GM21528 (cell line): Measurements from ENCODE around the gene GINS2.

Experiments used
- ATAC-seq: cut with Tn5 transposase; IDR thresholded peaks from one replicate; pipeline ENCODE4 v1.9.1; 2021; ENCODE audit warnings: mild to moderate bottlenecking, moderate library complexity; ENCODE audit not compliant: unreplicated experiment, low FRiP score

The GINS2 gene

DNA sequence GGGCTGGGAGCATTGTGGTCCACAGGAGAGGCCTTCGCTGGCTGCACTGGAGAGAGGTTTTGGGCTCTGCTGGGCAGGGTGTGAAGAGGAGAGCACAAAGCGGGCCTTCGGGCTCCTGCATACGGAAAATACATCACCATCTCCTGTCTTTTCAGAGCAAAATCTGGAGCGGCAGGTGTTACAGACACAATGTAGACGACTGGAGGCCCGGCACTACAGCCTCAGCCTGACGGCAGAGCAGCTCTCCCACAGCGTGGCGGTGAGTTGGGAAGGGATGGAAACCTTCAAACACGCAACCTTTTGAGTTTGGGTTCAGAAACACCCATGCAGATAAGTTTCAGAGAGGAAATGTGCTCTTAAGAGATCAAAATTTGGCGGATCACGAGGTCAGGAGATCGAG lies 17.9 kb downstream of the GINS2 start:
- ATAC-seq, result no peak

DNA sequence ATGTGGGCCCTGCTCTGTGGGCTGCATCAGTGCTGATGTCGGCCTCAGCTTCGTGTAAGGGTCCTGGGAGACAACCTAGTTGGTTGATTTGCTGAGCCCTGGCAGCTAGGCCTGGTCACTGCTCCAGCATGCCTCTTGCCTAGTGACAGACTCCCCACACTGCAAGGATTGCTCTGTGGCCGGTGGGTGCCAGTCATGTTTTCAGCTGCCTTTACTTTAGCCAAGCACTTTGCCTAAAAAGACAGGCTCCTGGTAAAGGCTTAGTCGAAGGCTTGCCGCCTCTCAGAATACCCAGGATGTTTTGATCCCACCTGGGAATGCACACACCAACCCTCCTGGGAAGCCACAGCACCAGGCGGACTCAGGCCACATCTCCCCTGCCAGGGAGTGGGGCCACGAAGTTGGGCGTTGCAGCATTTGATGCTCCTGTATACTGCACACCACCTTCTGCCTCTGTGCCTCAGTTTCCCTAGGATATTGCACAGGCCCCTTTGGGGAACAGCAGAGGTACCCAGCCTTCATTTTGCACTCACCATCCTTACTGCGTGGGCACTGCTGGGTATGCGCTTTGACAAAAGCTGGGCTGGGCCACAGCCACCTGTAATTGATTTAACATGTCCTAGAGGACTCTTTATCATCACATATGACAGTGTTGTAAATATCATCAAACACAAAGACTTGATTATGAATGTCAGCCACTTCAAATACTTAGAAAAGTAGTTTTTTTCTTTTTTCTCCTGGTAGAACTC lies 19.9 kb downstream of the GINS2 start:
- ATAC-seq, result no peak

DNA sequence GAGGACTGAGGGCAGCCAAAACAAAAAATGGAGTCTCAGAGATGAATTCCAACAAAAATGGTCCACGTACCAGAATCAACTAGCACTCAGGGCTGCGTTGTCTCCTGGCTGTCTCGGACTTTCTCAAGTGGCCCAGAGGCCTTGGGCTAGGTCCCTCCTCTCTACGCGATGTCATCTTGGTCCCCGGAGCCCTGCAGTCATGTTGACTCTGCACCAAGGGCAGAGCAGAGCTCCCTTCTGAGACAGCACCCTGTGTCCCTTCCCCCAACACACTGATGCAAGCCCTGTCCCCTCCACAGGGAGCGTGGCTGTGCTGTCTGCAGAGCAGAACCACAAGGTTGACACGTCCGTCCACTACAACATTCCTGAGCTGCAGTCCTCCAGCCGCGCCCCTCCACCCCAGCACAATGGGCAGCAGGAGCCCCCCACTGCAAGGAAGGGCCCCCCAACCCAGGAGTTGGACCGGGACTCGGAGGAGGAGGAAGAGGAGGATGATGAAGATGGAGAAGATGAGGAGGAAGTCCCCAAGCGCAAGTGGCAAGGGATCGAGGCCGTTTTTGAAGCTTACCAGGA lies 20.8 kb downstream of the GINS2 start:
- no peak for ATAC-seq

DNA sequence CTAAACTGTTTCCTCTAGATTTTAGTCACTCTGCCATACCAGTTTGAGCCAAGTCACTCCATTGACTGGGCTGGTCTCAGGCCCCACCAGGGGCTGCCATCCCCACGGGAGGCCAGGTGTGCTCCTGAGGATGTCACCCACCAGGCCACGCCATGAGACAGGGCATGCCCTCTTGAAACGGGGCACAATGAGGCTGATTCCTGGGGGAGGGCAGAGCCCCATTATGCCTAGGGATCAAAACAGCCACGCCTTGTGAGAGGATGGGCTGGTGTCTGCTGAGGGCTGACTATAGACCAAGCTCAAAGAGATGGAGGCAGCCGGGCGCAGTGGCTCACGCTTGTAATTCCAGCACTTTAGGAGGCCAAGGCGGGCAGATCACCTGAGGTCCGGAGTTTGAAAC lies 21.5 kb downstream of the GINS2 start:
- no peak for ATAC-seq

DNA sequence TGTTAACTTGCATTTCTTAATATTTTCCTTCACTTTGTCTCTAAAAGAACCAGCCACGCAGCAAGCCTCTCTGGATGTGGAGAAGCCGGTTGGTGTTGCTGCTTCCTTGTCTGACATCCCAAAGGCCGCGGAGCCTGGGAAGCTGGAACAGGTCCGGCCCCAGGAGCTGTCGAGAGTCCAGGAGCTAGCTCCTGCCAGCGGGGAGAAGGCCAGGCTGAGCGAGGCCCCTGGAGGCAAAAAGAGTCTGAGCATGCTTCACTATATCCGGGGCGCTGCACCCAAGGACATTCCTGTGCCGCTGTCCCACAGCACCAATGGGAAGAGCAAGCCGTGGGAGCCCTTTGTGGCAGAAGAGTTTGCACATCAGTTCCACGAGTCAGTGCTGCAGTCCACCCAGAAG lies 22.8 kb downstream of the GINS2 start:
- ATAC-seq, result no peak

DNA sequence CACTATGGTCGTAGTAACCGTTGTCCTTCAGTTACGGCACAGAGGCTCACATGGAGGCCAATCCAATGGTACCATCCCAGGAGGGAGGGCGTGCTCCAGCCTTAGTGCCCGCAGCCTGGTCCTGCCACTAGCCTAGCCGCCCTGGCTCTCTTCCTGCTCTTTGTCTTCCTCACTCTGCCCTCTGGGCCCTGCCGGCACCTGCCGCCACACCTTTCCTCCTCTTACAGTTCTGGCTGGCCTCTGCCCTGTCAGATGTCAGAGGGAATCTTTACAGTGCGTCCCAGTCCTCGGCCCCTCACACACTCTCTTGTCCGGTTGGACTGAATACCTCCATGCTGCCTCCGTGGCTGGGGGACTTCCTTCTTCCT lies 23.4 kb downstream of the GINS2 start:
- no peak for ATAC-seq

DNA sequence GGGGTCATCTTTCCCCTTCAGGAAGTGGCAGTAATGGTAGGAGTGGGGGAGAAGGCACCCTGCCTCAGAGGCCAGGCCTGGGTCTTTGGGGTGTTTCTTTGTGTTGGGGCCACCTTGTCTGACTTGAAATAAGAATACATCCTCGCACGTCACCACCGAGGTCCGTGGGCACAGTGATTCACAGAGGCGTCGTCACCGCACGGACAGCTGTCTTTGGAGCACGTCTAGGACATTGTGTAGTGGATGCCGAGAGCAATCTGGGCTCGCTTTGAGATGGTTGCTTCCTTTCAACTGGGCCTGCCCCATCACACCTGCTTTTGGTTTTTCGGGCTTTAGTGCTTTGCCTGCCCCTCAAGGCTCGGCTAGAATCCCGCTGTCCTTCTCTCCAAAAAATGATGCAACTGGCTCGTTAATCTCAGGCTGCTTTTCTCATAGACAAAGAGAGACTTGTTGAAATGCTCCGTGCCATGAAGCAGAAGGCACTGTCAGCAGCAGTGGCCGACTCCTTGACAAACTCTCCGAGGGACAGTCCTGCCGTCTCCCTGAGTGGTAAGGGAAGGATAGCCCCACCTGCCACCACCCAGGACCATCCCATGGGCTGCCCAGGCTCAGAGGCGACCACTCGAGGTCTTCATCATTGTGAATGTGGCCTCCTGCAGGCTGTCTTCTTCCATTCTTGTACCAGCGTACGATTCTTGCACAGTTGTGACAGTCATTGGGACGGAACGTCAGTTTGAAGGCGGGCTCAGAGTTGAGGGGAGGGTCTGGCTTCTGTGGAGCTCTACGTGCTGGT lies 24.0 kb downstream of the GINS2 start:
- ATAC-seq, result no peak

DNA sequence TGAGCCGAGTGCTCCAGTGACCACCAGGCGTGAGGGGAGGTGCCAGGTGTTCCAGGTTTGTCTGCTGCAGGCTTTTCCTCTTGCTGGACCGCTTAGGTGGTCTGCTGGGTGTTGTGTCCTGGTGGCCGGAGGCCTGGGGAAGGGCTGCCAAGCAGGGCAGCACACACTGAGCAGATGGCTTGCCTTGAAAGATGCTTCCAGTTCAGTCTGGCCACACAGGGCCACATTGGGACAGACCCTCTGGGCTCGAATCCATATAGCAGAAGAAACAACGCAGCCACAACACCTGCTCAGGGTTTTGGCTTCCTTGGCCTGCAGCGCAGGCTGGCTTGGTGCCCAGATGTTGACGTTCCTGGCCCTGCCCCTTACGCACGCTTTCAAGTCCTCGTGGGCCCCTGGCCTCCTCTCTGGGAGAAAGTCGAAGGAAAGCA lies 24.8 kb downstream of the GINS2 start:
- ATAC-seq, result no peak

DNA sequence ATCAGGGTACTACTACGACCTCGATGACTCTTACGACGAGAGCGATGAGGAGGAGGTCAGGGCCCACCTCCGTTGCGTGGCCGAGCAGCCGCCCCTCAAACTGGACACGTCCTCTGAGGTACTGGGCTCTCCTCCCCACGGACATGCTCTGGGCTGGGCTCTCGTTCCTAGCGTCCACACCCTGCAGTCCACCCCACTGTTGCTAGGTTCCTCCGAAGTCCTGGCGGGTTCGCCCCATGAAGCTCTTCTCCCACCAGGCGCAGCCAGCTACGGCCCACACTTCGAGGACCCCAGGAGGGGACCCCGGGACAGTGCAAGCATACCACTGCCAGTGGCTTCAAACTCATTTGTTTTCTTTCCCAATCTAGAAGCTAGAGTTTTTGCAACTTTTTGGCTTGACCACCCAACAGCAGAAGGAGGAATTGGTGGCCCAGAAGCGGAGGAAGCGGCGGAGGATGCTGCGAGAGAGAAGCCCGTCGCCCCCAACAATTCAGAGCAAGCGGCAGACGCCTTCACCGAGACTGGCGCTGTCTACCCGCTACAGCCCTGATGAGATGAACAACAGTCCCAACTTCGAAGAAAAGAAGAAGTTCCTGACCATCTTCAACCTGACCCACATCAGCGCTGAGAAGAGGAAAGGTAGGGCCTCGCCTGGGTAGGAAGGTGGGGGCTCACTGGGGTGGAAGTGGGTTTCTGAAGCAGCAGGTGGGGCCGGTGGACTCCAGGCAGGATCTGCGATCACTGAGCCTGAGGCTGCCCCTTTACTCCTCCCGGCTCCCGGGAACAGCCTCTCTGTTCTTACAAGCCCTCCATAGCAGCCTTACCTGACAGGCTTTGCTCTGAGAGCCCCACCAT lies 25.6 kb downstream of the GINS2 start:
- ATAC-seq, result no peak

DNA sequence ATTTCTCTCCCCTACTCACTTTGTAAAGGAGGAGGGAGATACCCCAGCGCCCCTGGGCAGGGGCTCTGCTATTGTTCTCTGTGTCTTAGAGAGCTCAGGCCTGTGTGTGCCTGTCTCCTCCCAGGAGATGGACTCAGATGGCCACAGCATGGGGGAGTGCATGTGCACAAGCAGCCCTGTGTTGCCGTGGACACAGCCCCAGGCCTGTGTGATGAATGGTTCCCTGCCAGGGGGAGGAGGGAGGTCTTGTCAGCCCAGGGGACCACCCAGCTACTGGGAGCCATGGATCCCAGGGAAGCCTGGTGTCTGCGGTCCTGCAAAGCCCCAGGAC lies 26.3 kb downstream of the GINS2 start:
- ATAC-seq, result no peak

DNA sequence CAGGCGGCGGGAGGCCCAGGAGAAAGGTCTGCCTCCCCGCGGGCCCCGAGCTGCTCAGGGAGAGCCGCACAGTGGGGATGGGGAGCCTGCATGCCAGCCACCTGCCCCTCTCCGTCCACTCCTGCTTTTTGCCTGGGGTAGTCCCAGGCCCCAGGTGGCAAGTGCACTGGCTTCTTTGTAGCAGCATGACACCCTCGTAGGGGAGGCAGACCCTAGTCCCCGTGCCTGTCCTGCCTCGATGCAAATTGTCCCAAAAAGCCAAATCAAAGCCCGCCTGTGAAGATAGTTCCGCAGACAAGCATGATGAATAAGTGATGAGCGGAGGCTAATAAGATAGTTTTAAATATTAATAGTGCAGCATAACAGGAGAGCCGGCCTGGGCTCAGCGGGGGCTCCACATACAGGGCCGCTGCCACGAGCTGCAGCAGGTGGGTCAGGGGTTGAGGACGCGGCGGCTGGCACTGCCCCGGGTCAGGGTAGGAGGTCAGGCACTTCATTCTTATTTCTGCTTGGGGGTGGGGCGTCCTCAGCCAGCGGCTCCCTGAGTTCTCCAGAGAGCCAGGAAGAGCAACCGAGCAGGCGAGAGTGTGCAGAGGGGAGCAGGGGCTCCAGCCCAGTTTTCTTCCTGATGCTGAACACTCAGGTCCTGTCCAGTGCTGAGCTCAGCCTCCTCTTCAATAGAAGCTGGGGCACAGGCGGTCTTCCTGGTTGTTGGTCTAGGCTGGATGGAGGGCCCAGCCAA lies 26.8 kb downstream of the GINS2 start:
- no peak for ATAC-seq

DNA sequence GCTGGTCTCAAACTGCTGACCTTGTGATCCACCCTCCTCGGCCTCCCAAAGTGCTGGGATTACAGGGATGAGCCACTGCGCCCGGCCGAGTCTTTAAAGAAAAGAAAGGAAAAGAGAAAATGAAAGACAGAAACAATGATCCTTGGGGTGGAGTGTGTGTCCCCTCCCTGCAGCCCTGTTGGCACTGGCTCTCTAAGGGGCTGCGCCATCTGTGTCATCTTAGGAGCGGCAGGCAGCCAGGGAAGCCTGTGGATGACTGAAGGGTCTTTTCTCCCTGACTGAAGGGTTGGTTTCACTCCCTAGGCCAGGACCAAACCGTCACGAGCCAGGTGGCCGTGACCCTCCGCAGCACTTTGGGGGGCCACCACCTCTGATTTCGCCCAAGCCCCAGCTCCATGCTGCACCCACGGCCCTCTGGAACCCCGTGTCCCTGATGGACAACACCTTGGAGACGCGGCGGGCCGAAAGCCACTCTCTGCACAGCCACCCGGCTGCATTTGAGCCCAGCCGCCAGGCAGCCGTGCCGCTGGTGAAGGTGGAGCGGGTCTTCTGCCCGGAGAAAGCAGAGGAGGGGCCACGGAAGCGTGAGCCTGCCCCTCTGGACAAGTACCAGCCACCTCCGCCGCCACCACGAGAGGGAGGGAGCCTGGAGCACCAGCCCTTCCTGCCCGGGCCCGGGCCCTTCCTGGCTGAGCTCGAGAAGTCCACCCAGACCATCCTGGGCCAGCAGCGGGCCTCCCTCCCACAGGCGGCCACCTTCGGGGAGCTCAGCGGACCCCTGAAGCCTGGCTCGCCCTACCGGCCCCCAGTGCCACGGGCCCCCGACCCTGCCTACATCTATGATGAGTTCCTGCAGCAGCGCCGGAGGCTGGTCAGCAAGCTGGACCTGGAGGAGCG lies 27.7 kb downstream of the GINS2 start:
- no peak for ATAC-seq

DNA sequence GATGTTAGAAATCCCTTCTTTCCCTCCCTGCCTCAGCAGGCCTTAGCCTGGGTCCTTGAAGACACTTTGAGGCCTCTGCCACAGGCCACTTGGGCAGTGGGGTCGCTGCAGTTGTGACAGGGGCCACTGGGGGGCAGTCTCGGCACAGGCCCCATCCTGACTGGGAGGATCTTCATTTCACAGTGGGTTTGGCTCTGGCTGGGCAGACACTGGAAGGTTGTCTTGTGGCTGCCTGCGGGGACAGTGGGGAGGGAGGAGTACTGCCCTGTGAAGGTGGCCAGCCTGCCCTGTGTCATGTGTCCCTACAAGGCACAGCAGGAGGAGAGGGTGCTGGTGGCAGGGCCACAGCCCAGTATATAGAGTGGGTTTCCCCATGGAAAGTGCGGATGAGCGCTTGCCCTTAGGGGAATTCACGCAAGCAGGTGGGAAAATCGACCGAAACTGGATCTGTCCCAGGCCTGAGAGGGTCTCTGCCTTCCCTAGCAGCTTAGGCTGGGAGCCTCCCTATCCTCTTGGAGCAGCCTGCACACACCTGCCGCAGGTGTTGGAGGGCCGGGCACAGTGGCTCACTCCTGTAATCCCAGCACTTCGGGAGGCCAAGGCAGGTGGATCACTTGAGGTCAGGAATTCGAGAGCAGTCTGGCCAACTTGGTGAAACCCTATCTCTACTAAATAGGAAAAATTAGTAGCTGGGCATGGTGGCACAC lies 28.8 kb downstream of the GINS2 start:
- no peak for ATAC-seq

DNA sequence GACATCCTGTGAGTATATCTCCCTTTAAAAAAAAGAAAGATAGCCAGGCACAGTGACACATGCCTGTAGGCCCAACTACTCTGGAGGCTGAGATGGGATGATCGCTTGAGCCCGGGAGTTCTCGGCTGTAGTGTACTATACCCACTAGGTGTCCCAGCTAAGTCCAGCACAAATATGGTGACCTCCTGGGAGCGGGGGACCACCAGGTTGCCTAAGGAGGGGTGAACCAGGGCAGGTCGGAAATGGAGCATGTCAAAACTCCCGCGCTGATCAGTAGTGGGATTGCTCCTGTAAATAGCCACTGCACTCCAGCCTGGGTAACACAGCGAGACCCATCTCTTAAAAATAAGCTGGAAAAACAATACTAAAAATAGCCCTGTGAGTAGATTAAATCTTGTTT lies 29.4 kb downstream of the GINS2 start:
- no peak for ATAC-seq

DNA sequence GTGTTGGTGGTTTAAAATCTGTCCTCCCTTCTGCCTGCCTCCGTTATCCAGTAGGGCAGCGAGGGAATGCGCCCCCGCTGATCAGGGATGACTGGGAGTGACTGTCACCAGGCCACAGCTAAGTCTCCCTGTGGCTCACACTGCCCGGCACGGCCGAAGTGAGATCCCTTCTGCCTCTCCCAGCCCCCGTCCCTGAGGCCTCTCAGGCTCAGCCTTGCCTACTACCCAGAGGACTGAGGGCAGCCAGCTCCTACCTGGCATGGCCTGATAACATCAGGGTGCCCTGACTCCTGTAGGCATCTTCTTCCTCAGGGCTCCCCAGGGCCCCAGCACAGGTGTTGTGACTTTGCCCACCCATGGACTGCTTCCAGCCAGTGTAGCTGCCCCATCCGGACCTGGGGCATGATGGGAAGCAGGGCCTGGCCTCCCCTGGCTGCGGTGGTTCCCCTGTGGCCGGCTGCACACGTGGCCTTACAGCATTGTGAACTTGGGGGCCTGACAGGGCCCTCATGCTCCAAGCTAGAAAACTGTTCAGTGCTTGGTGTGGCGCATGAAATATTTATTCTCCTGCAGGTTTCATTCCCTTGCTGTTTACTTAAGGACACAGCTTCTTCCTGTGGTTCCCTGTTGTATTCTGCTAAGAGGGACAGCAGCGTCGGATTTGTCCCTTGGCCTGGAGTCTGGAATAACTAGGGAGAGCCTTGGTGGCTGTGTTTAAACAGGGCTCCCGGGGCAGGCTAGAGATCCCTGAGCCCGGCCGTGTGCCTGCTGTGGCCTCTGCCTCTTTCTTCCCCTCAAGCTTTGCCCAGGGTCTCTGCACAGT lies 30.0 kb downstream of the GINS2 start:
- no peak for ATAC-seq

DNA sequence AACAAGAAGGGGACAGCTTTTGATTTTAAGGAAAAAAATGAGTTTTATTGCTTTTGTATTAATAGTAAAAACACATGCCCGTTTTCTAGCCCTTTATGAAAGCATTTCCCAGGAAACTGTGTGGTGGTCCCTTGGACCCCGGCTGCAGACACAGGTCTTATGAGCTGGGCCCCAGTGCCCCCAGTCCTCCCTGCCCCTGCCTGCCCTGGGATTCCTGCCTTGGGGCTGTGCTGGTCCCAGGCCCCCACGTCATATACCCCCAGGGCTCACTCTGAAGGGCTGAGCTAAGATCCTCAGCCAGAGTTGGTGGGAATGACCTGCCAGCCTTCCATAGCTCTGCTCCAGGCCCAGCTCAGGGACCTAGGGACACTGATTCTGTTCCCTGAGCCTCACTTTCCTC lies 30.8 kb downstream of the GINS2 start:
- ATAC-seq, result no peak

DNA sequence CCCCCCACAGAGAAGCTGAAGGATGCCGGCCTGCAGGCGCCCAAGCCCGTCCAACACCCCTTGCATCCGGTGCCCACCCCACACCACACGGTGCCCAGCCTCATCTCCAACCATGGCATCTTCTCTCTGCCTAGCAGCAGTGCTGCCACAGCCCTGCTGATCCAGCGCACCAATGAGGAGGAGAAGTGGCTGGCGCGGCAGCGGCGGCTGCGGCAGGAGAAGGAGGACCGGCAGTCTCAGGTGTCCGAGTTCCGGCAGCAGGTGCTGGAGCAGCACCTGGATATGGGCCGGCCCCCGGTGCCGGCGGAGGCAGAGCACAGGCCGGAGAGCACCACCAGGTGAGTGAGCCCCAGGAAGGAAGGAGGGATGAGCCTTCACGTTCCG lies 31.5 kb downstream of the GINS2 start:
- ATAC-seq, result no peak
